Nephron progenitor cell (in vitro differentiated cells): ENCODE measurements around the gene CDK14.

Experiments
- DNase-seq: peaks from one replicate; pipeline ENCODE4 v3.0.0; 2021
- H3K27ac Mint-ChIP-seq: 2 replicates; pipeline ENCODE4 v1.8.0; 2021; ENCODE audit warnings: mild to moderate bottlenecking, moderate library complexity, mixed read lengths
- H3K27me3 Mint-ChIP-seq: 2 replicates; pipeline ENCODE4 v1.8.0; 2021; ENCODE audit warnings: mild to moderate bottlenecking, low read depth, mixed read lengths; ENCODE audit not compliant: poor library complexity
- H3K36me3 Mint-ChIP-seq: 2 replicates; pipeline ENCODE4 v1.8.0; 2021; ENCODE audit warnings: low read depth, mixed read lengths
- H3K4me1 Mint-ChIP-seq: 2 replicates; pipeline ENCODE4 v1.8.0; 2021; ENCODE audit warnings: mixed read lengths
- H3K4me3 Mint-ChIP-seq: 2 replicates; pipeline ENCODE4 v1.8.0; 2021; ENCODE audit warnings: mild to moderate bottlenecking, moderate library complexity, mixed read lengths
- H3K9me3 Mint-ChIP-seq: 2 replicates; pipeline ENCODE4 v1.8.0; 2021; ENCODE audit warnings: mild to moderate bottlenecking, moderate library complexity, mixed read lengths
- TF ChIP-seq, protein P1 (sequence below): fragments of 200-600 bp; sonication (generic); IDR thresholded peaks from 2 replicates; pipeline ENCODE4 v1.5.0; 2021; ENCODE audit warnings: antibody characterized with exemption

The CDK14 gene

DNA sequence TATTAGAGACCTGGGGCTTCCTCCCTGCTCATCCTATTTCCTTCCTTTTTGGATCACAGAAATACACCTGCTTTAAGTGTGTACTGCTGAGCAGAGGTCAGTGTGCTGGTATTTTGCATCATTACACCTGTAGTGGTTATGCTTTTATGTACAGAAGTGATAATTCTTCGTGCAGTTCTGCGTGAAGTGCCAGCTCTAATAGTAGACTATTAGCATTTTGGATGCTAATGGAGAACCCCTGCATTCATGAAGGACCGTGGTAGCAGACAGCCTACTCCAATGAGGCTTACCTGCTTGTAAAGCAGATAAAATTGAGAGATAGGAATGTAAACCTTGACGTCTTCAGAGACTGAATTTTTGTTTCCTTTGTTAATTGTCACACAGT lies 114.3 kb downstream of the CDK14 start:
- H3K4me3 Mint-ChIP-seq: no peak overlapping the region
- no peak overlapping the region for H3K27ac Mint-ChIP-seq

DNA sequence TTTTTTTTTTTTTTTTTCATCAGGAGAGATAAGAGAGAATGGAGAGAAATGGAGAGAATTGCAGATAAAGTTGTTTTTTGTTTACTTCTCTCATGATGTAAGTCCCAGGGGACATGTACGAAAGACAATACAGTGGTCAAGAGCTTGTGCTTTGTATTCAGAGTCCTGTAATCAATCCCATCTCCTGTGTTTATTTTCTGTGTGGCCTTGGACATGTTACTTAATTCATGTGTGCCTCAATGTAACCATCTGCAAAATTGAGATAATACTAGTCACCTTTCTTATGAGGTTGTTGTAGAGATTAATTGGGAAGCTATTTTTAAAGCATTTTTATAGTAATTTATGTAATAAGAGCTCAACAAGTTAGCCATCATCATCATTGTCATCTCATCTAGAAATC lies 117.5 kb downstream of the CDK14 start:
- Mint-ChIP-seq H3K9me3 (peaks cover 3% of the 10 kb centered on the region), H3K27ac (no peak overlapping the region), H3K4me1 (peaks cover 34% of the 10 kb centered on the region)

More for the DNA sequence above, 114.3 kb downstream of the CDK14 start:
- Mint-ChIP-seq H3K4me1 (peaks cover 45% of the 10 kb centered on the region), H3K36me3 (no peaks in the 10 kb centered on the region), H3K9me3 (peaks cover 3% of the 10 kb centered on the region), H3K27me3 (peaks cover 2% of the 10 kb centered on the region)
- TF ChIP-seq, protein P1, sequence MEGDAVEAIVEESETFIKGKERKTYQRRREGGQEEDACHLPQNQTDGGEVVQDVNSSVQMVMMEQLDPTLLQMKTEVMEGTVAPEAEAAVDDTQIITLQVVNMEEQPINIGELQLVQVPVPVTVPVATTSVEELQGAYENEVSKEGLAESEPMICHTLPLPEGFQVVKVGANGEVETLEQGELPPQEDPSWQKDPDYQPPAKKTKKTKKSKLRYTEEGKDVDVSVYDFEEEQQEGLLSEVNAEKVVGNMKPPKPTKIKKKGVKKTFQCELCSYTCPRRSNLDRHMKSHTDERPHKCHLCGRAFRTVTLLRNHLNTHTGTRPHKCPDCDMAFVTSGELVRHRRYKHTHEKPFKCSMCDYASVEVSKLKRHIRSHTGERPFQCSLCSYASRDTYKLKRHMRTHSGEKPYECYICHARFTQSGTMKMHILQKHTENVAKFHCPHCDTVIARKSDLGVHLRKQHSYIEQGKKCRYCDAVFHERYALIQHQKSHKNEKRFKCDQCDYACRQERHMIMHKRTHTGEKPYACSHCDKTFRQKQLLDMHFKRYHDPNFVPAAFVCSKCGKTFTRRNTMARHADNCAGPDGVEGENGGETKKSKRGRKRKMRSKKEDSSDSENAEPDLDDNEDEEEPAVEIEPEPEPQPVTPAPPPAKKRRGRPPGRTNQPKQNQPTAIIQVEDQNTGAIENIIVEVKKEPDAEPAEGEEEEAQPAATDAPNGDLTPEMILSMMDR: no peak
- DNase-seq: no peak

DNA sequence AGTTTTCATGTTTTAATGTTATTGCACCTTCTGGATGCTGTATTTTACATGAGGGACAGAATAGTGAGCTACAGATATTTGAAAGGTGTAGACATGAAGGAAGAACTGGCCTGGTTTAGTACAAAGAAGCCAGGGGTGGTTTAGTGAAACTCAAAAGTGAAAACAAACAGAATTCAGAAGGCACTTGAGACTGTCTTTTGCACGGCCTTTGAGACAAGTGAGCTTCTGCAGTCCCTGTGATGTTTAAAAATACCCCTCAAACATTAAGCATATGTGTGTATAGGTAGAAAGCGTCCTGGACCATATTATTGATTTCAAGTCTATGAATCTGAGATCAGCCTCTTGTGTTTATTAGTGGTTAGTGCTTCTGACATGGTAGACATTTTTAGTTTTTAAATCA lies 118.9 kb downstream of the CDK14 start:
- Mint-ChIP-seq H3K4me1 (peaks cover 19% of the 10 kb centered on the region), H3K36me3 (no peaks in the 10 kb centered on the region), H3K27ac (no peak overlapping the region), H3K27me3 (no peaks in the 10 kb centered on the region), H3K4me3 (no peak overlapping the region), H3K9me3 (peaks cover 3% of the 10 kb centered on the region)
- DNase-seq: no peak
- TF ChIP-seq, protein P1: no peak

More for the DNA sequence above, 117.5 kb downstream of the CDK14 start:
- H3K36me3 Mint-ChIP-seq: no peaks in the 10 kb centered on the region
- H3K27me3 Mint-ChIP-seq: no peaks in the 10 kb centered on the region
- no peak for DNase-seq
- TF ChIP-seq, protein P1: no peak
- H3K4me3 Mint-ChIP-seq: no peak overlapping the region

DNA sequence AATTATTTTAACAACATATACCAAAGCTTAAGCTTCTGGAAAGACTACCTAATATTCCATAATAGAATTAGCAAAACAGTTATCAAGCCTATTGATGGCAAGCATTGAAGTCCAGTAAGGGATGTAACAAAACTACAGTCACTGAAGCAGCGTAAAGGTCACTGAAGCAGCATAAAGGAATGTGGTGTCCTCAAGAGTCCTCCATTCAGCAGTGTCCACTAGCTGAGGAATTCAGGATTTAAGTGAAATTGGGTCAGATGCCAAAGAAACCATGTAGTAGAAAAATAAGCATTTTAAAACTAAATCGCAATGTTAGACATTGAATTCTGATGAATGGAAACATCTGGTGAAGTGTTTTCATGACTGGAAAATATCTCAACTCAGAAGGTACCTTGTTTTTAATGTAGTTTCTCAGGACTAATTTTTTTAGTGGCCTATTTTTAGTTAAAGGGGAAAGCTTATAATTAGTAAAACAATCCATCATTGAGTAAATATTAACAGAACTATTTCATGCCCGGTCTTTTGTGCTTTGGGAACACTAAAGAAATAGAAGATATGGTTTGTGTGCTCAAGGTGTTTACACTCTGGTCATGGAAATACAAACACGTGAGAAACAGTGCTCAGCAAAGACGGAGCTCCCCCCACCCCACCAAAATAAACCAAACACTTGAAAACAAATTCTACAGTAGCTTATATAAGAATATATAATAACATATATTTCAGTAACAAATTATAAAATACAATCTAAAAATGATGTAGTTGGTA lies 121.4 kb downstream of the CDK14 start:
- Mint-ChIP-seq H3K4me1 (peaks cover 16% of the 10 kb centered on the region), H3K27ac (no peak overlapping the region), H3K4me3 (no peak overlapping the region), H3K36me3 (no peaks in the 10 kb centered on the region), H3K9me3 (peaks cover 3% of the 10 kb centered on the region), H3K27me3 (no peaks in the 10 kb centered on the region)
- TF ChIP-seq, protein P1: no peak
- DNase-seq: no peak

DNA sequence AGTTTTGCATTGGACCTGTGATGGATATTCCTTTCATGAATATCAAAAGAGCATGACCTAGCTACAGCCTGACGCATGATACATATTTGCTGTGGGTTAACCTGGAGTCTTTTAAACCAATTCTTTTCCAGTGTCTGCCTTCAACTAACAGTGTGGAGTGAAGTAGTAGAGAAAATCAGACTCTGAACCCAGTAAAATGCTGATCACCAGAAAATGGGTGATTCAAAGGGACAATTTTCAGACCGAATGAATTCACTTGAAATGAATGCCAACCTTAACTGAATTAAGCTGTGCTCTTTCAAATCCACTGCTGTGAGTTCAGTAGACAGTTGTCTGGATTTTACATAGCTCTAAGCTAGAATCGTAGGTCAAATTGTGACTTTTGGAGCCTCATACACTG lies 123.0 kb downstream of the CDK14 start:
- TF ChIP-seq, protein P1: no peak
- H3K27me3 Mint-ChIP-seq: no peaks in the 10 kb centered on the region

More for the DNA sequence above, 123.0 kb downstream of the CDK14 start:
- Mint-ChIP-seq H3K4me3 (no peak overlapping the region), H3K4me1 (peaks cover 16% of the 10 kb centered on the region), H3K9me3 (no peaks in the 10 kb centered on the region), H3K36me3 (no peaks in the 10 kb centered on the region), H3K27ac (no peak overlapping the region)
- no peak for DNase-seq
